ENCODE data around the gene XPC.

- TF ChIP-seq EZH2phosphoT487 (IDR thresholded peaks at IDR 0.05; ENCODE audit: borderline replicate concordance, low read depth) = no peak
- TF ChIP-seq USF1 (IDR thresholded peaks at IDR 0.05; ENCODE audit: borderline replicate concordance, low read depth) = no peak
- TF ChIP-seq, protein P1, sequence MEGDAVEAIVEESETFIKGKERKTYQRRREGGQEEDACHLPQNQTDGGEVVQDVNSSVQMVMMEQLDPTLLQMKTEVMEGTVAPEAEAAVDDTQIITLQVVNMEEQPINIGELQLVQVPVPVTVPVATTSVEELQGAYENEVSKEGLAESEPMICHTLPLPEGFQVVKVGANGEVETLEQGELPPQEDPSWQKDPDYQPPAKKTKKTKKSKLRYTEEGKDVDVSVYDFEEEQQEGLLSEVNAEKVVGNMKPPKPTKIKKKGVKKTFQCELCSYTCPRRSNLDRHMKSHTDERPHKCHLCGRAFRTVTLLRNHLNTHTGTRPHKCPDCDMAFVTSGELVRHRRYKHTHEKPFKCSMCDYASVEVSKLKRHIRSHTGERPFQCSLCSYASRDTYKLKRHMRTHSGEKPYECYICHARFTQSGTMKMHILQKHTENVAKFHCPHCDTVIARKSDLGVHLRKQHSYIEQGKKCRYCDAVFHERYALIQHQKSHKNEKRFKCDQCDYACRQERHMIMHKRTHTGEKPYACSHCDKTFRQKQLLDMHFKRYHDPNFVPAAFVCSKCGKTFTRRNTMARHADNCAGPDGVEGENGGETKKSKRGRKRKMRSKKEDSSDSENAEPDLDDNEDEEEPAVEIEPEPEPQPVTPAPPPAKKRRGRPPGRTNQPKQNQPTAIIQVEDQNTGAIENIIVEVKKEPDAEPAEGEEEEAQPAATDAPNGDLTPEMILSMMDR (IDR thresholded peaks at IDR 0.05) = no peak
- TF ChIP-seq, protein P2, sequence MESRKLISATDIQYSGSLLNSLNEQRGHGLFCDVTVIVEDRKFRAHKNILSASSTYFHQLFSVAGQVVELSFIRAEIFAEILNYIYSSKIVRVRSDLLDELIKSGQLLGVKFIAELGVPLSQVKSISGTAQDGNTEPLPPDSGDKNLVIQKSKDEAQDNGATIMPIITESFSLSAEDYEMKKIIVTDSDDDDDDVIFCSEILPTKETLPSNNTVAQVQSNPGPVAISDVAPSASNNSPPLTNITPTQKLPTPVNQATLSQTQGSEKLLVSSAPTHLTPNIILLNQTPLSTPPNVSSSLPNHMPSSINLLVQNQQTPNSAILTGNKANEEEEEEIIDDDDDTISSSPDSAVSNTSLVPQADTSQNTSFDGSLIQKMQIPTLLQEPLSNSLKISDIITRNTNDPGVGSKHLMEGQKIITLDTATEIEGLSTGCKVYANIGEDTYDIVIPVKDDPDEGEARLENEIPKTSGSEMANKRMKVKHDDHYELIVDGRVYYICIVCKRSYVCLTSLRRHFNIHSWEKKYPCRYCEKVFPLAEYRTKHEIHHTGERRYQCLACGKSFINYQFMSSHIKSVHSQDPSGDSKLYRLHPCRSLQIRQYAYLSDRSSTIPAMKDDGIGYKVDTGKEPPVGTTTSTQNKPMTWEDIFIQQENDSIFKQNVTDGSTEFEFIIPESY (IDR thresholded peaks at IDR 0.05; ENCODE audit: borderline replicate concordance, low read depth) = no peak
- TF ChIP-seq POLR2AphosphoS5 (IDR thresholded peaks at IDR 0.05; ENCODE audit: low read depth, low read length) = no peak
- TF ChIP-seq, protein P3, sequence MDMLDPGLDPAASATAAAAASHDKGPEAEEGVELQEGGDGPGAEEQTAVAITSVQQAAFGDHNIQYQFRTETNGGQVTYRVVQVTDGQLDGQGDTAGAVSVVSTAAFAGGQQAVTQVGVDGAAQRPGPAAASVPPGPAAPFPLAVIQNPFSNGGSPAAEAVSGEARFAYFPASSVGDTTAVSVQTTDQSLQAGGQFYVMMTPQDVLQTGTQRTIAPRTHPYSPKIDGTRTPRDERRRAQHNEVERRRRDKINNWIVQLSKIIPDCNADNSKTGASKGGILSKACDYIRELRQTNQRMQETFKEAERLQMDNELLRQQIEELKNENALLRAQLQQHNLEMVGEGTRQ (IDR thresholded peaks at IDR 0.05; ENCODE audit: borderline replicate concordance, low read depth, low read length) = no peak
- no peak for TF ChIP-seq EP300 (IDR thresholded peaks at IDR 0.05; ENCODE audit: borderline replicate concordance in 1 of 2, low read depth in 1 of 2, low read length in 1 of 2)
- TF ChIP-seq SIN3A (IDR thresholded peaks at IDR 0.05; ENCODE audit: borderline replicate concordance, low read depth, low read length) = no peak
- TF ChIP-seq, protein P4, sequence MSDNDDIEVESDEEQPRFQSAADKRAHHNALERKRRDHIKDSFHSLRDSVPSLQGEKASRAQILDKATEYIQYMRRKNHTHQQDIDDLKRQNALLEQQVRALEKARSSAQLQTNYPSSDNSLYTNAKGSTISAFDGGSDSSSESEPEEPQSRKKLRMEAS (IDR thresholded peaks at IDR 0.05; ENCODE audit: low read depth) = no peak
- no peak for TF ChIP-seq RAD21 (IDR thresholded peaks at IDR 0.05; ENCODE audit: low read length)
- TF ChIP-seq SMC3 (IDR thresholded peaks at IDR 0.05; ENCODE audit: low read depth, low read length) = no peak
- TF ChIP-seq ELF1 (IDR thresholded peaks at IDR 0.05) = no peak
- TF ChIP-seq FOXM1 (IDR thresholded peaks at IDR 0.05; ENCODE audit: low read depth) = no peak
These were observed 58.8 kb downstream of the XPC start for GRCh38 chr3:14119651-14120050.

Data from SK-N-SH (cell line).